ENCODE data around the gene CMKLR1.

The CMKLR1 gene

DNA sequence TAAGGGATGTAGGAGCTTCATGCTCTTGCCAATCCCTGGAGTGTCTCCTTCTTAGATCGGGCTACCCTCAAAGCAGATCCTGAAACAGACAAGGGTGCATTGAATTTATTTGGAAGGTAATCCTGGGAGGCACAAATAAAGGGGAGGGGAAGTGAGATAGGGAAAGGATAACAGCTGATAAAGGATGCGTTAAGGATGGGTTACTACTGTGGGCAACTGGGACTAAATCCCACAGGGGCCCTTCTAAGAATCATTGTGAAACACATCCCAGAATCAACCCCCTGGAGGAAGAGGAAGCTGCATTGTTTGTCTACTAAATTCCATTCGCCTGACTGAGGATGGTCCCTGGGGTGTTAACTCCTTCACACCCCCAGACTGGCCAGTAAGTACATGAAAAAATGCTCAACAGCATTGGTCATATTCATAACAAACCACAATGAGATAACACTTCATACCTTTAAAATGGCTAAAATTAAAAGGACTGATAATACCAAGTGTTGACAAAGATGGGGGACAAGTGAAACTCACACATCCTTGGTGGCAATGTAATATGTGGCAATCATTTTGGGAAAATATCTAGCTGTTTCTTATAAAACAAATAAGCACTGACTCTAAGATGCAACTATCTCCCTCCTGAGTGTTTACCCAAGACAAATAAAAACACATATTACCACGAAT, 37.0 kb upstream of the CMKLR1 start:
- Histone ChIP-seq H3K27me3 (no peaks in the 10 kb centered on the region), H3K4me1 (no peaks in the 10 kb centered on the region), H3K4me3 (no peak overlapping the region), H3K9me3 (peaks cover 35% of the 10 kb centered on the region), H3K36me3 (no peaks in the 10 kb centered on the region), H3K9ac (no peak overlapping the region), H3K27ac (no peak overlapping the region), H4K20me1 (no peaks in the 10 kb centered on the region), H3K4me2 (no peak overlapping the region)
- TF ChIP-seq Cebpa-rat (IDR thresholded peaks at IDR 0.05): no peak

- H4K20me1 ChIP-seq: no peaks in the 10 kb centered on the region; the same call in 1 of the 2 replicates
- no peak overlapping the region for H3K4me3 ChIP-seq
- H3K4me2 ChIP-seq: no peak overlapping the region
- no peak overlapping the region for H3K9ac ChIP-seq
- no peaks in the 10 kb centered on the region for H3K36me3 ChIP-seq
- H3K4me1 ChIP-seq: no peaks in the 10 kb centered on the region
- no peak for TF ChIP-seq Cebpa-rat (IDR thresholded peaks at IDR 0.05)
- H3K27me3 ChIP-seq: no peaks in the 10 kb centered on the region
- H3K9me3 ChIP-seq: peaks cover 35% of the 10 kb centered on the region
- H3K27ac ChIP-seq: no peak overlapping the region
Measured at GRCh38 chr12:108374596-108375320, 35.6 kb upstream of the CMKLR1 start.

DNA sequence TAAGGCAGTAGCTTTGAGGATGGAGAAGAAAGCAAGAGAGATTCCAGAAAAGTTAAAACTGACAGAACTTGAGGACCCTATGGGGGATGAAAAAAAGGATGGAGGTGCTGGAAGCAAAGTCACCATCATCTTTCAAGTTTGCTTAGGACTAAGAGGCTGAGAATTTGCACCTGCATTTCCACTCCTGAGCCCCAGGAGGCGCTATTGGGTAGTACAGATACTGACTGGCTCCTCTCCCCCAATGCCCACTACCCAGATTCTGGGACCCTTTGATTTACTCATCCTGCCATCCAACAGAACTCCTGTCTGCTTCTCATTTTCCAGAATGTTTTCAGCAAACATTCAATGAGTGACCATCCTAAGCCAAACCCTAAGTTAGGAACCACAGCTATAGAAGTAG, 34.0 kb upstream of the CMKLR1 start:
- H3K9me3 ChIP-seq: peaks cover 35% of the 10 kb centered on the region
- no peak overlapping the region for H3K9ac ChIP-seq
- no peaks in the 10 kb centered on the region for H3K4me1 ChIP-seq
- H4K20me1 ChIP-seq: peaks cover 4% of the 10 kb centered on the region; the same call in 1 of the 2 replicates
- H3K4me2 ChIP-seq: no peak overlapping the region
- H3K27me3 ChIP-seq: no peaks in the 10 kb centered on the region
- no peak for TF ChIP-seq Cebpa-rat (IDR thresholded peaks at IDR 0.05)
- H3K36me3 ChIP-seq: no peaks in the 10 kb centered on the region
- H3K4me3 ChIP-seq: no peak overlapping the region
- no peak overlapping the region for H3K27ac ChIP-seq

GRCh38 chr12:108371801-108372344, 32.8 kb upstream of the CMKLR1 start:
- peaks cover 8% of the 10 kb centered on the region; the same call in 1 of the 2 replicates for H3K27me3 ChIP-seq
- no peaks in the 10 kb centered on the region for H3K36me3 ChIP-seq
- H3K4me3 ChIP-seq: no peak overlapping the region
- peaks cover 13% of the 10 kb centered on the region; the same call in 1 of the 2 replicates for H4K20me1 ChIP-seq
- no peak overlapping the region for H3K4me2 ChIP-seq
- no peak for TF ChIP-seq Cebpa-rat (IDR thresholded peaks at IDR 0.05)
- H3K27ac ChIP-seq: no peak overlapping the region
- peaks cover 35% of the 10 kb centered on the region for H3K9me3 ChIP-seq
- H3K4me1 ChIP-seq: no peaks in the 10 kb centered on the region
- H3K9ac ChIP-seq: no peak overlapping the region

DNA sequence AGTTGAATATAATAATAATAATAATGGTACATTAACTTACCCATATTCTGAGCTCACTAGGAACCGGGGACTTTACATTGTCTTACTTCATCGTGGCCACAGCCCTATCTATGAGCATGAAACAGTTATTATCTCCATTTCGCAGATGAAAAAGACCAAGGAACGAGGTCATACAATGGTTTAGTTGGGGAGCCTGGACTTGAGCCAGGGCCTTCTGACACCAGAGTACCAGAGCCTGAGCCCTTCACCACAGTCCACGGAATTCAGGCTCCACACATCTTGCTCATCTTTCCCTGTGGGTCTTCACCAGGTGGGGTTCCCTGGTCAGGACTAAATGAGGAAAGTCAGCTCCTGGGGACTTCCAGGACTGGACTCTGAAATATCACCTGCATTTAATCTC, 31.3 kb upstream of the CMKLR1 start:
- Histone ChIP-seq H3K36me3 (no peaks in the 10 kb centered on the region), H3K9me3 (peaks cover 22% of the 10 kb centered on the region), H3K4me2 (no peak overlapping the region), H3K4me1 (no peaks in the 10 kb centered on the region), H3K27me3 (peaks cover 22% of the 10 kb centered on the region), H4K20me1 (peaks cover 27% of the 10 kb centered on the region; the same call in 1 of the 2 replicates), H3K9ac (no peak overlapping the region), H3K4me3 (no peak overlapping the region), H3K27ac (no peak overlapping the region)
- TF ChIP-seq Cebpa-rat (IDR thresholded peaks at IDR 0.05): no peak

DNA sequence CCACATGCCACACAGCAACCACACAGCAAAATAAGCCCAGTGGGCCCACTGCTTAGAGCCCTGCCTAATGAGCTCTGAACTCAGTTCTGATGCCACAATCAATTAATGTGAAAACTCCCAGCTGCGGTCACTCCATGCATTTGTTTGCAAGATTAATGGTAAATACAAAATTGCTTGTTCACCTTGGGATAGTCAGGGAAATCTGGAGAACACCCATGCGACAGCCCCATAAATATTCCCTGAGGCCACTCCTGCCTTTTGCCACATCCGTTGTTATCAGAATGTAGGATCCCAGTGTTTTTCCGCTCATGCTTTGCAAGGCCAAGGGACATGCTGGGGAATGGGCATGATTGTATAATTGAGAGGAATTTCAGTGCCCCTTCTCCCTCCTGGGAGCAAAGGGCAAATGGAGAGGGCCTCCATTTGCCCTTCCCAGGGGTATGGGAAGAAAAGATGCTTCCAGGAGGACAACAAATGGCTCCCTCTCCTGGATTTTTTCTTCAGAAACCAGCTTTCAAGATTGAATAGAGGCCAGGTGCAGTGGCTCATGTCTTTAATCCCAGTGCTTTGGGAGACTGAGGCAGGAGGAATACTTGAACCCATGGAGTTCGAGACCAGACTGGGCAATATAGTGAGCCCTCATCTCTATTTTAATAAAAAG, 30.8 kb upstream of the CMKLR1 start:
- TF ChIP-seq Cebpa-rat (IDR thresholded peaks at IDR 0.05): no peak
- H3K27ac ChIP-seq: no peak overlapping the region
- H3K9me3 ChIP-seq: peaks cover 19% of the 10 kb centered on the region
- H3K36me3 ChIP-seq: no peaks in the 10 kb centered on the region
- H4K20me1 ChIP-seq: peaks cover 32% of the 10 kb centered on the region; the same call in 1 of the 2 replicates
- no peak overlapping the region for H3K4me3 ChIP-seq
- H3K4me1 ChIP-seq: no peaks in the 10 kb centered on the region
- H3K27me3 ChIP-seq: peaks cover 28% of the 10 kb centered on the region
- H3K9ac ChIP-seq: no peak overlapping the region
- no peak overlapping the region for H3K4me2 ChIP-seq

DNA sequence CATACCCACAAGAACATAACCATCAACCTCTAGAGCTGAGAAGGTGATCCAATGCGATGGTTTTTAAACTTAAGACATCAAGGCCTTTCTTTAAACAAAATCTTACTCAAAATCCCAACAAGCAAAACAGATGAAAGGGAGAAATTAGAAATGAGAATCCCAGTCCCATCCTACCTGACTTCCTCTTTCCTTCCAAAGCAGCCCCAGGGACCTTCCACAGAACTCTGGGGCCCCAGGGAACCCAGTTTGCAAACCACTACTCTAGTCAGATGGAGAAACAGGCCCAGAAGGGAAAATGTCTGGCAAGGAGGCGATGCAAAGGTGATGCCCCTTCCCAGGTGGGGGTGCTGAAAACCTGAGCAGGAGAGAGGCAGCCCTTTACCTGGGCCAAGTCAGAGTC, 29.0 kb upstream of the CMKLR1 start:
- no peaks in the 10 kb centered on the region for H3K4me1 ChIP-seq
- peaks cover 2% of the 10 kb centered on the region for H3K9me3 ChIP-seq
- peaks cover 45% of the 10 kb centered on the region for H3K27me3 ChIP-seq
- H3K4me2 ChIP-seq: no peak overlapping the region
- H4K20me1 ChIP-seq: peaks cover 43% of the 10 kb centered on the region; the same call in 1 of the 2 replicates
- no peak for TF ChIP-seq Cebpa-rat (IDR thresholded peaks at IDR 0.05)
- H3K9ac ChIP-seq: no peak overlapping the region
- H3K27ac ChIP-seq: no peak overlapping the region
- no peaks in the 10 kb centered on the region for H3K36me3 ChIP-seq
- no peak overlapping the region for H3K4me3 ChIP-seq

DNA sequence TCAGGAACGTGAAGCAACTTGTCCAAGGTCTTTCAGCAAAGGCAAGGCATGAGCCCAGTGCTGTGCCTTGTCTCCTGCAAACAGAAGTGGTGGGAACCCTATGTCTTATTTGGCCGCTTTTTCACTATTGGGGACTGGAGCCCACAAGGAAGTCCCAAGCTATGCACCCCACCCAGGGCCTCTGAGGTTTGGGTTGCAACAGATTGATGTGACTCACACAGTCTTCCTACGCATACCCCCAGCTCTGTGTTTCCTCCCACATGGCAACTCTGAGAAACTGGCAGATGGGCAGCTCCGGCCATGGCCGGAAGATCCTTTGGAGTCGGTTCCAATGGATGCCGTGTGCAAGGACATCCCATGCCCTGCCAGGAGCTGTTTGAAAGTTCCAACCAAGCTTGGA, 28.3 kb upstream of the CMKLR1 start:
- Histone ChIP-seq H4K20me1 (peaks cover 50% of the 10 kb centered on the region), H3K4me1 (no peaks in the 10 kb centered on the region), H3K4me2 (no peak overlapping the region), H3K27ac (no peak overlapping the region), H3K9me3 (no peaks in the 10 kb centered on the region), H3K27me3 (peaks cover 52% of the 10 kb centered on the region), H3K36me3 (no peaks in the 10 kb centered on the region), H3K9ac (no peak overlapping the region), H3K4me3 (no peak overlapping the region)
- no peak for TF ChIP-seq Cebpa-rat (IDR thresholded peaks at IDR 0.05)

GRCh38 chr12:108365324-108365723, 26.2 kb upstream of the CMKLR1 start:
- H3K27me3 ChIP-seq: peaks cover 70% of the 10 kb centered on the region
- H3K27ac ChIP-seq: no peak overlapping the region
- no peak overlapping the region for H3K4me2 ChIP-seq
- no peak overlapping the region for H3K9ac ChIP-seq
- peaks cover 10% of the 10 kb centered on the region for H3K4me1 ChIP-seq
- H3K4me3 ChIP-seq: no peak overlapping the region
- no peaks in the 10 kb centered on the region for H3K9me3 ChIP-seq
- peaks cover 69% of the 10 kb centered on the region for H4K20me1 ChIP-seq
- no peak for TF ChIP-seq Cebpa-rat (IDR thresholded peaks at IDR 0.05)
- H3K36me3 ChIP-seq: no peaks in the 10 kb centered on the region

DNA sequence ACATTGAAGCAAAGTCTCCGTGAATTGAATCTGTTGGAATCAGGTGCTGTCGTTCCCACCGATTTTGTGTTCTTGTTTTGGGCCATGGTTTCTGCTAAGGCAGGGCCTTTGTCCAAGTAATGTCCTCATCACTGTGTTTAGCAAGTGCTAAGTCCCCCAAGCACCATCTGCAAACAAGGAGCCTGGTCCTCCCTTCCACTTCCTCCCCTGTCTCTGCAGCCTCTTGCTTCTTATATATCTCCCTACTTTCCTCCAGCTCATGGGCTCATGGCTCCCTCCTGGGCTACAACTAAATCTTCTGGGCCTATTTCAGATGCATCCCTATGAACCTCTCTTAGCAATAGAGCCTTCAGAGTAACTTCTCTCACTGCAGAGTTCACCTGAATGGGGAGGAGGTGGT, 25.8 kb upstream of the CMKLR1 start:
- Histone ChIP-seq H3K36me3 (no peaks in the 10 kb centered on the region), H3K27ac (no peak overlapping the region), H3K9me3 (no peaks in the 10 kb centered on the region), H3K27me3 (peaks cover 72% of the 10 kb centered on the region), H3K4me3 (no peak overlapping the region), H3K4me1 (peaks cover 15% of the 10 kb centered on the region), H4K20me1 (peaks cover 73% of the 10 kb centered on the region), H3K4me2 (no peak overlapping the region), H3K9ac (no peak overlapping the region)
- no peak for TF ChIP-seq Cebpa-rat (IDR thresholded peaks at IDR 0.05)
